ENCODE results near the gene SPTY2D1. TPM values are rescaled to one million over a fixed set of nuclear protein-coding genes. Genes with fewer than 3 reads are reported as not detected.
A peak's percentile ranks its signal among the peaks of the same experiment; 100 is the strongest.
"Not testable (repeated sequence)": the region's sequence is repeated elsewhere in the genome, so short reads cannot be mapped to it uniquely, and the experiment has no call there.

The SPTY2D1 gene, protein sequence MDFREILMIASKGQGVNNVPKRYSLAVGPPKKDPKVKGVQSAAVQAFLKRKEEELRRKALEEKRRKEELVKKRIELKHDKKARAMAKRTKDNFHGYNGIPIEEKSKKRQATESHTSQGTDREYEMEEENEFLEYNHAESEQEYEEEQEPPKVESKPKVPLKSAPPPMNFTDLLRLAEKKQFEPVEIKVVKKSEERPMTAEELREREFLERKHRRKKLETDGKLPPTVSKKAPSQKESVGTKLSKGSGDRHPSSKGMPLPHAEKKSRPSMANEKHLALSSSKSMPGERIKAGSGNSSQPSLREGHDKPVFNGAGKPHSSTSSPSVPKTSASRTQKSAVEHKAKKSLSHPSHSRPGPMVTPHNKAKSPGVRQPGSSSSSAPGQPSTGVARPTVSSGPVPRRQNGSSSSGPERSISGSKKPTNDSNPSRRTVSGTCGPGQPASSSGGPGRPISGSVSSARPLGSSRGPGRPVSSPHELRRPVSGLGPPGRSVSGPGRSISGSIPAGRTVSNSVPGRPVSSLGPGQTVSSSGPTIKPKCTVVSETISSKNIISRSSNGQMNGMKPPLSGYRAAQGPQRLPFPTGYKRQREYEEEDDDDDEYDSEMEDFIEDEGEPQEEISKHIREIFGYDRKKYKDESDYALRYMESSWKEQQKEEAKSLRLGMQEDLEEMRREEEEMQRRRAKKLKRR
- total RNA-seq: 10 to 100 TPM; 15.8 to 25.4 (median 19.7) TPM

DNA sequence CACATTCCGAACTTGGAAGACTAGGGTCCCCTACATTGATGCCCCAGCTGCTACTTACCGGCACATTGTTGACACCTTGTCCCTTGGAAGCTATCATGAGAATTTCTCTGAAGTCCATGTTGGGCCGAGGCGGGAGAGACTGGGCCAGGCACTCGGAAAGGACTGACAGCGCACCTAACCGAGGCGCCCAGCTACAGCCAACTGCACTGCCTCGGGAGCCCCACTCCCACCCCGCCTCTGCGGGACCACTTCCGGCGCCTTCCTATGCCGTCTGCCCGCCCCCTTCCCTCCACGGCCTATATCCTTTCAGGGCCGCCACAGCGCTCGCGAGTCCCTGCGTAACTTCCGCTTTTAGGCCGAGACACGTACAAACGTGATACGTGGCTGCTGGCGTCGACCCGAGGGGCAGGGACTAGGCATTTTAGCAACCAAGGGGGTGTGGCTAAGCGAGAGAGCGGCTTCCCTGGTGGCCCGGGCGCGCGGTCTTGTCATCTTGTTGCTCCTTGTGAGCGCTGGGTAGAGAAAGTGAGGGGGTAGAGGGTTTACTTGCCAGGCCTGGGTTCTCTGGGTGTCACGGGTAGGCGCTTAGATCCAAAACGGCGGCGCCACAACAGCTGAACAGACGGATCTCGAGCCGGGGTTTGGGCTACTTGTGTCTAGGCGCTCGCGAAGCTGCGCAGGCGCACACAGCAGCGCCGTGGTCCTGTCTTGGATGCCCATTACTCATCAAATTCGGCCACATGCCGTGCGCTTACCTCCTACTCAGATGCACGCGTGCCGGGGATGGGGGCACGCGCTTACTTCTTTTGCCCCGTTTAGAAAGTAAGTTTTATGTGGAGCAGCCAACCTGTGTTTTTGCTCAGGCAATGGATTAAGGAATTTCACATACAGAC, at the start of gene SPTY2D1:
Gene SPTY2D1, minus strand, starts transcription at position 203 of the 893 bp plus-strand sequence. Its CDS starts 85 bp downstream, at position 118.
- peak within 1 kb of the TSS; percentile 73 for H3K4me3 ChIP-seq (ENCODE audit: low read depth, poor library complexity, severe bottlenecking)
- WGBS, 2 donors: 0 to 1% methylated on average over 59 to 60 of the region's 60 CpGs
- DNase-seq (ENCODE audit: low spot score in 2 of 2): peak; percentile 100
- intact Hi-C loops (cut with DNase I; ENCODE audit: low total_unique reads): no loop called here
- TF ChIP-seq, protein P1, sequence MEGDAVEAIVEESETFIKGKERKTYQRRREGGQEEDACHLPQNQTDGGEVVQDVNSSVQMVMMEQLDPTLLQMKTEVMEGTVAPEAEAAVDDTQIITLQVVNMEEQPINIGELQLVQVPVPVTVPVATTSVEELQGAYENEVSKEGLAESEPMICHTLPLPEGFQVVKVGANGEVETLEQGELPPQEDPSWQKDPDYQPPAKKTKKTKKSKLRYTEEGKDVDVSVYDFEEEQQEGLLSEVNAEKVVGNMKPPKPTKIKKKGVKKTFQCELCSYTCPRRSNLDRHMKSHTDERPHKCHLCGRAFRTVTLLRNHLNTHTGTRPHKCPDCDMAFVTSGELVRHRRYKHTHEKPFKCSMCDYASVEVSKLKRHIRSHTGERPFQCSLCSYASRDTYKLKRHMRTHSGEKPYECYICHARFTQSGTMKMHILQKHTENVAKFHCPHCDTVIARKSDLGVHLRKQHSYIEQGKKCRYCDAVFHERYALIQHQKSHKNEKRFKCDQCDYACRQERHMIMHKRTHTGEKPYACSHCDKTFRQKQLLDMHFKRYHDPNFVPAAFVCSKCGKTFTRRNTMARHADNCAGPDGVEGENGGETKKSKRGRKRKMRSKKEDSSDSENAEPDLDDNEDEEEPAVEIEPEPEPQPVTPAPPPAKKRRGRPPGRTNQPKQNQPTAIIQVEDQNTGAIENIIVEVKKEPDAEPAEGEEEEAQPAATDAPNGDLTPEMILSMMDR (IDR thresholded peaks at IDR 0.05): no peak
- peak in 1 of 2 donors; percentile 84 for TF ChIP-seq POLR2A (IDR thresholded peaks at IDR 0.05)

DNA sequence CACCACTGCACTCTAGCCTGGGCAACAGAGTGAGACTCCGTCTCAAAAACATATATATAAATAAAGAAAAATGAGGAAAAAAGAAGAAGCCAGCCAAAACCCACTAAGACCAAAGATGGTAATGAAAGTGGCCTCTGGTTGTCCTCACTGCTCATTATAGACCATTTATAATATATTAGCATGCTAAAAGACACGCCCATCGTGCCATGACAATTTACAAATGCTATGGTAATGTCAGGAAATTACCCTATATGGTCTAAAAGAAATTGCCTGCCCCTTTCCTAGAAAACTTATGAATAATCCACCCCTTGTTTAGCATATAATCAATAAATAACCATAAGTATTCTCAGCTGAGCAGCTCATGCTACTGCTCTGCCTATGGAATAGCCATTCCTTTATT, 48.3 kb upstream of the SPTY2D1 start:
- WGBS, 2 donors: 93 to 96% methylated on average over 3 of the region's 3 CpGs
- no peak for DNase-seq (ENCODE audit: low spot score in 2 of 2)
- H3K4me3 ChIP-seq (ENCODE audit: low read depth, poor library complexity, severe bottlenecking): no peak overlapping the region
- no peak for TF ChIP-seq POLR2A (IDR thresholded peaks at IDR 0.05)
- TF ChIP-seq, protein P1 (IDR thresholded peaks at IDR 0.05): no peak
- intact Hi-C loops (cut with DNase I; ENCODE audit: low total_unique reads): no loop called here

DNA sequence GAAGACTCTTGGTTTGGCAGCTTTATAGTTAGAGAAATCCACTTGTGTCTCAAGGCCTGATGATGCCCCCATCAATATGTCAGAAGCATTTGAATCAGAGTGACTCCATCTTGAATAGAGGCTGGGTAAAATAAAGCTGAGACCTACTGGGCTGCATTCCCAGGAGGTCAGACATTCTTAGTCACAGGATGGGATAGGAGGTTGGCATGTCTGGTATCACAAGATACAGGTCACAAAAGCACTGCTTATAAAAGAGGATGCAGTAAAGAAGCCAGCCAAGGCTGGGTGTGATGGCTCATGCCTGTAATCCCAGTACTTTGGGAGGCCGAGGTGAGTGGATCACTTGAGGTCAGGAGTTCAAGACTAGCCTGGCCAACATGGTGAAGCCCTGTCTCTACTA, 47.8 kb upstream of the SPTY2D1 start:
- intact Hi-C loops (cut with DNase I; ENCODE audit: low total_unique reads); H3K4me3 ChIP-seq (ENCODE audit: low read depth, poor library complexity, severe bottlenecking); DNase-seq (ENCODE audit: low spot score in 2 of 2): not testable (repeated sequence)
- WGBS, 2 donors: 67 to 83% methylated on average over 1 of the region's 1 CpG

DNA sequence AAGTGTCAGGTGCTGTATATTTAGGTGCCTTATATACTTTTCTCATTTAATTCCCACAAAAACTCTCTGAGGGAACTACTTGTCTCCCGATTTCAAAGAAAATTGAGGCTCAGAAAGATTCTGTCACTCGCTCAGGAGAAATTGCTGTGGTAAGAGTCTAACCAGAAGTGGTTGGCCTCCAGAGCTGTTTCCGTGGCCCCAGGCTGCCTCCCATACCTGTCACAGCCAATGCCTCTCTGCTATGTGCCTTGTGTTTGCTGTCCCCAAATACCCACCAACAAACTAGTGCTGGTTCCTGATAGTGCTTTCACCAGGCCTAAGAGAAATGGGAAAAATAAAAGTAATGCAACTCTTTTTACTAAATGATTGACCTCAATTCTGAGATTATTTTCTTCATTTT, 43.4 kb upstream of the SPTY2D1 start:
- peak in 1 of 2 donors; percentile 32 for DNase-seq (ENCODE audit: low spot score in 2 of 2)
- intact Hi-C loops (cut with DNase I; ENCODE audit: low total_unique reads): no loop called here
- no peak for TF ChIP-seq POLR2A (IDR thresholded peaks at IDR 0.05)
- TF ChIP-seq, protein P1 (IDR thresholded peaks at IDR 0.05): no peak
- 67 to 91% methylated on average over 3 of the region's 3 CpGs for WGBS, 2 donors
- H3K4me3 ChIP-seq (ENCODE audit: low read depth, poor library complexity, severe bottlenecking): no peak overlapping the region

DNA sequence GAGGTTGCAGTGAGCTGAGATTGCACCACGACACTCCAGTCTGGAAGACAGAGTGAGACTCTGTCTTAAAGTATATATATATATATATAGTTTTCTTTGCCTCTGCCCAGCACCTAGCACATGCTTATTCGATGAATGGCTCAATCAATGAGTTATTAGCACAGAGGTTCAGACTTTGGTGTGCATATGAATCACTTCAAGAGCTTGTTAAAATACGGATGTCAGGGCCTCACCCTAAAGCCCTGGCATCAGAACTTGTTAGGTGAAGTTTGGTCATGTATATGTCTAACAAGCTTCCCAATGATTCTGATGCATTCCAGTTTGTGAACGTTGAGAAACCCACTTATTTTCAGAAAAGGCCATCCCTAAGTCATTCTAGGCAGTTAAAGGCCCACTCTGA, 42.7 kb upstream of the SPTY2D1 start:
- 43 to 45% methylated on average over 4 of the region's 4 CpGs for WGBS, 2 donors

DNA sequence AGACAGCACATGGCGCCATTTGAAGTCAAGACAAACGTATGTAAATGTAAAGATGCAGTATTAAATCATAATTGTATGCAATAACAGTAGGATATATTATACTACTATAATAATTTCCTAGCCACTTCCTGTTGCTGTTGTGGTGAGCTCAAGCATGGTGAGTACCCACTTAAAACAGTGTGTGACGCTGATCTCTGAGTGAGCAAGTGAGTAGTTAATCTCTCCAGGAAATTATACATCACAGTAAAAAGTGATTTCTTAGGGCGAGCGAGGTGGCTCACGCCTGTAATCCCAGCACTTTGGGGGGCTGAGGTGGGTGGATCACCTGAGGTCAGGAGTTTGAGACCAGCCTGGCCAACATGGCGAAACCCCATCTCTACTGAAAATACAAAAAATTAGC, 38.1 kb upstream of the SPTY2D1 start:
- DNase-seq (ENCODE audit: low spot score in 2 of 2): peak in 1 of 2 donors; percentile 9
- intact Hi-C loops (cut with DNase I; ENCODE audit: low total_unique reads); H3K4me3 ChIP-seq (ENCODE audit: low read depth, poor library complexity, severe bottlenecking): not testable (repeated sequence)
- WGBS, 2 donors: 68 to 77% methylated on average over 7 of the region's 7 CpGs

More for the DNA sequence above, 42.7 kb upstream of the SPTY2D1 start:
- TF ChIP-seq, protein P1 (IDR thresholded peaks at IDR 0.05): no peak
- TF ChIP-seq POLR2A (IDR thresholded peaks at IDR 0.05): no peak
- no peak for DNase-seq (ENCODE audit: low spot score in 2 of 2)
- intact Hi-C loops (cut with DNase I; ENCODE audit: low total_unique reads): no loop called here
- no peak overlapping the region for H3K4me3 ChIP-seq (ENCODE audit: low read depth, poor library complexity, severe bottlenecking)
